HuH-7 (cell line): ENCODE results near the gene C19orf81.

ENCODE experiments used
- DNase-seq: peaks from one replicate; pipeline ENCODE4 v3.0.0; 2011; ENCODE audit warnings: low spot score

Gene C19orf81

GRCh38 chr19:50629801-50630200, 19.4 kb upstream of the C19orf81 start:
- DNase-seq = no peak

- DNase-seq = no peak
These were observed 17.0 kb upstream of the C19orf81 start for GRCh38 chr19:50632151-50632835.

- DNase-seq = no peak
These were observed 15.9 kb upstream of the C19orf81 start for GRCh38 chr19:50633359-50633758.

GRCh38 chr19:50633973-50634372, 15.3 kb upstream of the C19orf81 start:
- DNase-seq = no peak

- no peak for DNase-seq
These were observed 12.7 kb upstream of the C19orf81 start for GRCh38 chr19:50636317-50637085.

GRCh38 chr19:50638600-50638999, 10.6 kb upstream of the C19orf81 start:
- no peak for DNase-seq

- no peak for DNase-seq
These were observed 9.8 kb upstream of the C19orf81 start, which contains the start of gene SYT3 for GRCh38 chr19:50639121-50640112. TSS of gene SYT3 (minus strand) at chr19:50639881. CDS start at chr19:50637411, 2,470 bp downstream.

GRCh38 chr19:50640368-50640767, 8.9 kb upstream of the C19orf81 start:
- no peak for DNase-seq

GRCh38 chr19:50644315-50644915, 4.8 kb upstream of the C19orf81 start:
- no peak for DNase-seq

GRCh38 chr19:50645107-50645506, 4.1 kb upstream of the C19orf81 start:
- DNase-seq = no peak

- no peak for DNase-seq
These were observed 3.0 kb upstream of the C19orf81 start for GRCh38 chr19:50646074-50646807.

GRCh38 chr19:50647879-50648615, 1.2 kb upstream of the C19orf81 start:
- no peak for DNase-seq

GRCh38 chr19:50648659-50649058, 586 bp upstream of the C19orf81 start:
- no peak for DNase-seq

- DNase-seq = no peak
These were observed 1.9 kb downstream of the C19orf81 start for GRCh38 chr19:50651174-50651573.

- DNase-seq = no peak
These were observed 3.5 kb downstream of the C19orf81 start for GRCh38 chr19:50652722-50653121.

GRCh38 chr19:50654882-50655281, 5.6 kb downstream of the C19orf81 start:
- no peak for DNase-seq

GRCh38 chr19:50657222-50657669, 8.0 kb downstream of the C19orf81 start:
- DNase-seq = no peak

- DNase-seq = no peak
These were observed 8.6 kb downstream of the C19orf81 start for GRCh38 chr19:50657712-50658440.

- DNase-seq = no peak
These were observed 9.4 kb downstream of the C19orf81 start for GRCh38 chr19:50658441-50659317.
